Tibial artery (tissue), 4 donors: ENCODE measurements around the gene PTK7.
"Not testable (repeated sequence)": the region's sequence is repeated elsewhere in the genome, so short reads cannot be mapped to it uniquely, and the experiment has no call there.

Experiments
- DNase-seq, 2 donors: peaks; one replicate each; pipeline ENCODE4 v3.0.0-alpha.2; 2019
- H3K27ac ChIP-seq, 2 donors: fragments of 200-600 bp; sonication (generic) in 1 of 2; 1 replicate in 1 of 2; 2 replicates in 1 of 2; pipeline ENCODE4 v1.5.1; 2018 to 2019; ENCODE audit warnings: mild to moderate bottlenecking in 1 of 2
- H3K27me3 ChIP-seq, 2 donors: fragments of 200-600 bp; sonication (generic) in 1 of 2; one replicate each; pipeline versions ENCODE4 v1.5.1 to v1.6.0; 2016 to 2019
- H3K36me3 ChIP-seq, 3 donors: fragments of 200-600 bp; sonication (generic) in 2 of 3; one replicate each; pipeline ENCODE4 v1.5.1; 2016 to 2019; ENCODE audit warnings: mild to moderate bottlenecking in 2 of 3
- H3K4me1 ChIP-seq, 4 donors: fragments of 200-600 bp; sonication (generic) in 2 of 4; 1 replicate in 3 of 4; 2 replicates in 1 of 4; pipeline ENCODE4 v1.5.1; 2016 to 2019
- H3K4me3 ChIP-seq, 2 donors: fragments of 200-600 bp; sonication (generic) in 1 of 2; 1 replicate in 1 of 2; 2 replicates in 1 of 2; pipeline ENCODE4 v1.5.1; 2018 to 2019; ENCODE audit warnings: mild to moderate bottlenecking in 2 of 2
- H3K9me3 ChIP-seq, 3 donors: fragments of 200-600 bp; sonication (generic) in 1 of 3; one replicate each; pipeline ENCODE4 v1.5.1; 2016 to 2019
- CTCF ChIP-seq, 2 experiments: fragments of 200-600 bp in 1 of 2; fragments of 450-650 bp in 1 of 2; IDR thresholded peaks; one replicate each; pipeline ENCODE4 v1.5.1; 2017 to 2019; ENCODE audit warnings: antibody characterized with exemption in 2 of 2, mild to moderate bottlenecking in 1 of 2, moderate library complexity in 1 of 2
- intact Hi-C: fragments of 100-400 bp; cut with DNase I; formaldehyde crosslinking; loops from one replicate; pipeline ENCODE4 v1.15.0; 2023; ENCODE audit warnings: low total_unique reads

PTK7 gene

GRCh38 chr6:43038727-43039126, 37.4 kb upstream of the PTK7 start:
- TF ChIP-seq CTCF (IDR thresholded peaks at IDR 0.05): no peak
- Histone ChIP-seq H3K4me3 (no peak overlapping the region), H3K27ac (no peak overlapping the region), H3K4me1 (peaks cover 0 to 5% (median 0%) of the 10 kb centered on the region in 4 donors), H3K27me3 (no peaks in the 10 kb centered on the region), H3K9me3 (no peaks in the 10 kb centered on the region), H3K36me3 (peaks cover 8 to 95% (median 44%) of the 10 kb centered on the region in 3 donors)
- no peak for DNase-seq
- intact Hi-C loops: no loop called here

GRCh38 chr6:43040542-43041257, 35.4 kb upstream of the PTK7 start:
- Histone ChIP-seq H3K4me1 (peaks cover 0 to 3% (median 0%) of the 10 kb centered on the region in 4 donors), H3K4me3 (no peak overlapping the region), H3K36me3 (peaks cover 8 to 95% (median 48%) of the 10 kb centered on the region in 3 donors), H3K27ac (no peak overlapping the region), H3K9me3 (no peaks in the 10 kb centered on the region), H3K27me3 (no peaks in the 10 kb centered on the region)
- no peak for DNase-seq
- no peak for TF ChIP-seq CTCF (IDR thresholded peaks at IDR 0.05)
- intact Hi-C loops: no loop called here

GRCh38 chr6:43041475-43041874, 34.6 kb upstream of the PTK7 start:
- H3K27me3 ChIP-seq, intact Hi-C loops, H3K4me3 ChIP-seq, H3K4me1 ChIP-seq, H3K9me3 ChIP-seq, DNase-seq, H3K27ac ChIP-seq: not testable (repeated sequence)
- peaks cover 8 to 95% (median 53%) of the 10 kb centered on the region in 3 donors for H3K36me3 ChIP-seq

GRCh38 chr6:43043310-43043709, 32.8 kb upstream of the PTK7 start:
- H3K4me1 ChIP-seq: no peaks in the 10 kb centered on the region
- intact Hi-C loops: no loop called here
- no peaks in the 10 kb centered on the region for H3K27me3 ChIP-seq
- no peaks in the 10 kb centered on the region for H3K9me3 ChIP-seq
- DNase-seq: no peak
- peaks cover 8 to 95% (median 46%) of the 10 kb centered on the region in 3 donors for H3K36me3 ChIP-seq
- no peak for TF ChIP-seq CTCF (IDR thresholded peaks at IDR 0.05)
- no peak overlapping the region for H3K4me3 ChIP-seq
- H3K27ac ChIP-seq: no peak overlapping the region

GRCh38 chr6:43045371-43045930, 30.7 kb upstream of the PTK7 start:
- DNase-seq: no peak
- H3K27ac ChIP-seq: no peak overlapping the region

More at GRCh38 chr6:43045371-43045930, 30.7 kb upstream of the PTK7 start:
- Histone ChIP-seq H3K27me3 (no peaks in the 10 kb centered on the region), H3K9me3 (no peaks in the 10 kb centered on the region), H3K4me1 (no peaks in the 10 kb centered on the region), H3K36me3 (peaks cover 5 to 93% (median 45%) of the 10 kb centered on the region in 3 donors), H3K4me3 (no peak overlapping the region)
- no peak for TF ChIP-seq CTCF (IDR thresholded peaks at IDR 0.05)
- intact Hi-C loops: no loop called here
